HEK293 (cell line): ENCODE results near the gene PRIMPOL.

Source experiments
- CTCF ChIA-PET: fragments of 350-600 bp; formaldehyde crosslinking; extraction: SDS; loops from one replicate; lab custom pipeline; 2021; ENCODE audit warnings: antibody characterized with exemption; lab: Yijun Ruan, JAX
- POLR2A ChIA-PET: fragments of 300-600 bp; formaldehyde crosslinking; extraction: SDS; loops from one replicate; lab custom pipeline; 2020; ENCODE audit warnings: antibody characterized with exemption, inconsistent platforms; lab: Yijun Ruan, JAX
- H3K27ac ChIP-seq: fragments of 200-500 bp; sonication (Bioruptor generic); 2 replicates; pipeline ENCODE4 v1.5.1; 2014; ENCODE audit warnings: low read depth, low read length, control low read depth, inconsistent platforms; ENCODE audit errors: extremely low read depth
- H3K36me3 ChIP-seq, 2 experiments: fragments of 200-500 bp in 1 of 2; sonication (Bioruptor generic) in 1 of 2; 1 replicate in 1 of 2; 2 replicates in 1 of 2; pipeline ENCODE4 v1.5.1; 2014 to 2017; ENCODE audit warnings: inconsistent platforms in 2 of 2, low read length in 2 of 2; ENCODE audit not compliant: control insufficient read depth in 2 of 2, insufficient read depth in 1 of 2
- H3K4me1 ChIP-seq: fragments of 200-500 bp; sonication (Bioruptor generic); 2 replicates; pipeline ENCODE4 v1.5.1; 2014; ENCODE audit warnings: mild to moderate bottlenecking, low read length, inconsistent platforms; ENCODE audit not compliant: control insufficient read depth, insufficient read depth
- H3K4me3 ChIP-seq: 2 replicates; pipeline ENCODE4 v1.5.1; 2011; ENCODE audit warnings: low read depth, mild to moderate bottlenecking, control low read depth, low read length, moderate library complexity
- H3K9me3 ChIP-seq: fragments of 200-500 bp; sonication (Bioruptor generic); 2 replicates; pipeline ENCODE4 v1.5.1; 2014; ENCODE audit warnings: low read depth, low read length, inconsistent platforms; ENCODE audit not compliant: control insufficient read depth, insufficient read depth
- ATF2 ChIP-seq: fragments of 450-650 bp; formaldehyde crosslinking; IDR thresholded peaks from 2 replicates; pipeline ENCODE4 v1.5.1; 2016; ENCODE audit warnings: missing biosample characterization, missing genetic modification characterization, low read depth
- CTCF ChIP-seq: fragments of 450-650 bp; formaldehyde crosslinking; IDR thresholded peaks from 2 replicates; pipeline ENCODE4 v1.5.1; 2016; ENCODE audit warnings: missing biosample characterization, missing genetic modification characterization
- KLF16 ChIP-seq: fragments of 450-650 bp; formaldehyde crosslinking; IDR thresholded peaks from 2 replicates; pipeline ENCODE4 v1.5.1; 2017; ENCODE audit warnings: missing biosample characterization, missing genetic modification characterization
- PBX3 ChIP-seq: sonication (generic); formaldehyde crosslinking; IDR thresholded peaks from 2 replicates; pipeline ENCODE4 v1.8.1; 2022; ENCODE audit warnings: mild to moderate bottlenecking, moderate library complexity, missing genetic modification reagents
- SCRT1 ChIP-seq: fragments of 450-650 bp; formaldehyde crosslinking; IDR thresholded peaks from 2 replicates; pipeline ENCODE4 v1.5.1; 2016; ENCODE audit warnings: missing biosample characterization, missing genetic modification characterization, borderline replicate concordance
- SETDB1 ChIP-seq: IDR thresholded peaks from one replicate; pipeline ENCODE4 v1.6.1; 2017; ENCODE audit warnings: mild to moderate bottlenecking, low read length, moderate library complexity, mixed read lengths; ENCODE audit not compliant: insufficient read length
- TCF7L2 ChIP-seq: IDR thresholded peaks from 2 replicates; pipeline ENCODE4 v1.6.1; 2011; ENCODE audit warnings: low read depth, mild to moderate bottlenecking, inconsistent platforms, low read length, moderate library complexity, borderline replicate concordance
- ZBTB1 ChIP-seq: fragments of 450-650 bp; formaldehyde crosslinking; IDR thresholded peaks from 2 replicates; pipeline ENCODE4 v1.5.1; 2016; ENCODE audit warnings: missing biosample characterization, missing genetic modification characterization
- ZNF16 ChIP-seq: fragments of 450-650 bp; formaldehyde crosslinking; IDR thresholded peaks from 2 replicates; pipeline ENCODE4 v1.5.1; 2016; ENCODE audit warnings: low read depth, missing biosample characterization, missing genetic modification characterization
- ZNF354C ChIP-seq: fragments of 450-650 bp; formaldehyde crosslinking; IDR thresholded peaks from 2 replicates; pipeline ENCODE4 v1.5.1; 2016; ENCODE audit warnings: missing biosample characterization, missing genetic modification characterization, low read depth, borderline replicate concordance
- ZNF362 ChIP-seq: fragments of 450-650 bp; formaldehyde crosslinking; IDR thresholded peaks from 2 replicates; pipeline ENCODE4 v1.5.1; 2016; ENCODE audit warnings: missing biosample characterization, missing genetic modification characterization
- ZNF473 ChIP-seq: fragments of 450-650 bp; formaldehyde crosslinking; IDR thresholded peaks from 2 replicates; pipeline ENCODE4 v1.5.1; 2017; ENCODE audit warnings: missing biosample characterization, missing genetic modification characterization
- ZNF548 ChIP-seq: fragments of 450-650 bp; formaldehyde crosslinking; IDR thresholded peaks from 2 replicates; pipeline ENCODE4 v1.5.1; 2016; ENCODE audit warnings: missing biosample characterization, missing genetic modification characterization
- ZNF600 ChIP-seq: fragments of 450-650 bp; formaldehyde crosslinking; IDR thresholded peaks from 2 replicates; pipeline ENCODE4 v1.5.1; 2016; ENCODE audit warnings: missing biosample characterization, missing genetic modification characterization
- ZNF664 ChIP-seq: fragments of 450-650 bp; formaldehyde crosslinking; IDR thresholded peaks from 2 replicates; pipeline ENCODE4 v1.5.1; 2016; ENCODE audit warnings: missing biosample characterization, missing genetic modification characterization
- ZNF677 ChIP-seq: fragments of 450-650 bp; IDR thresholded peaks from 2 replicates; pipeline ENCODE4 v1.5.0; 2018; ENCODE audit warnings: missing biosample characterization, mild to moderate bottlenecking, missing genetic modification characterization, moderate library complexity
- ZSCAN16 ChIP-seq: fragments of 450-650 bp; formaldehyde crosslinking; IDR thresholded peaks from 2 replicates; pipeline ENCODE4 v1.5.1; 2016; ENCODE audit warnings: missing biosample characterization, missing genetic modification characterization

PRIMPOL gene

GRCh38 chr4:184715526-184715925 lies 66.0 kb downstream of the PRIMPOL start:
- ChIA-PET POLR2A (interaction anchor here (0.7 kb wide), 1 partner anchor 18 kb away, joined by 3 read pairs; the partner anchor contains the start of gene CENPU), CTCF (no interaction called here)
- TF ChIP-seq ZNF664 (tag by site-specific recombination) (no peak), ZNF677 (tag by site-specific recombination) (no peak), ZBTB1 (tag by site-specific recombination) (no peak), ZSCAN16 (tag by site-specific recombination) (no peak), KLF16 (tag by site-specific recombination) (no peak), PBX3 (CRISPR knock-in tag) (no peak), TCF7L2 (no peak), ZNF16 (tag by site-specific recombination) (no peak)
- Histone ChIP-seq H3K4me3 (no peak overlapping the region), H3K36me3 (peaks cover 38 to 97% of the 10 kb centered on the region in 2 experiments), H3K4me1 (peaks cover 4% of the 10 kb centered on the region), H3K27ac (no peak overlapping the region), H3K9me3 (no peaks in the 10 kb centered on the region)

- Histone ChIP-seq H3K9me3 (no peaks in the 10 kb centered on the region), H3K4me1 (no peaks in the 10 kb centered on the region; the same call in 1 of the 2 replicates)
- TF ChIP-seq ZNF548 (tag by site-specific recombination) = no peak
- TF ChIP-seq ATF2 (tag by site-specific recombination) = no peak
- no peak for TF ChIP-seq ZNF600 (tag by site-specific recombination)
- no peak for TF ChIP-seq CTCF (tag by site-specific recombination)
- TF ChIP-seq SCRT1 (tag by site-specific recombination) = no peak
- TF ChIP-seq, all 188 proteins: peak for 0
- CTCF ChIA-PET = interaction anchor here (0.7 to 1.2 kb wide), 2 partner anchors 26 to 422 kb away, joined by 3 read pairs; no protein-coding TSS in a partner anchor
- Histone ChIP-seq H3K36me3 (peaks cover 33 to 96% of the 10 kb centered on the region in 2 experiments), H3K27ac (no peak overlapping the region), H3K4me3 (no peak overlapping the region)
- POLR2A ChIA-PET = interaction anchor here (5.2 kb wide), 1 partner anchor 14 kb away, joined by 24 read pairs; the partner anchor contains the start of gene CENPU
These were observed 69.9 kb downstream of the PRIMPOL start for GRCh38 chr4:184719407-184719806.

- Histone ChIP-seq H3K36me3 (peaks cover 30 to 96% of the 10 kb centered on the region in 2 experiments), H3K4me1 (no peaks in the 10 kb centered on the region), H3K4me3 (no peak overlapping the region), H3K27ac (no peak overlapping the region), H3K9me3 (no peaks in the 10 kb centered on the region)
- POLR2A ChIA-PET = interaction anchor here (5.2 kb wide), 1 partner anchor 12 kb away, joined by 24 read pairs; the partner anchor contains the start of gene CENPU
- CTCF ChIA-PET = no interaction called here
- TF ChIP-seq SETDB1 = peak; percentile 71
- TF ChIP-seq ZNF354C = no peak
- TF ChIP-seq ZNF473 (tag by site-specific recombination) = no peak
- TF ChIP-seq ZNF362 (tag by site-specific recombination) = 0 out of 2 replicates have a peak, but pooled peaks have one; percentile 12
These were observed 71.7 kb downstream of the PRIMPOL start for GRCh38 chr4:184721254-184721653.
